C1 segment of cervical spinal cord (tissue), 14 donors: ENCODE data around the gene FGFRL1.
"Not testable (repeated sequence)": the region's sequence is repeated elsewhere in the genome, so short reads cannot be mapped to it uniquely, and the experiment has no call there.

Source experiments
- DNase-seq, 14 donors: peaks; one replicate each; lab custom pipeline; 2025; lab: John Stamatoyannopoulos, UW

Gene FGFRL1

GRCh38 chr4:1050486-1051213, 39.2 kb downstream of the FGFRL1 start:
- peak in 7 of 14 donors; percentile 24 to 74 (median 48) for DNase-seq

GRCh38 chr4:1051472-1051871, 40.0 kb downstream of the FGFRL1 start:
- DNase-seq: no peak

GRCh38 chr4:1052231-1052671, 40.8 kb downstream of the FGFRL1 start:
- no peak for DNase-seq

- DNase-seq: no peak
Observed at GRCh38 chr4:1053080-1053661, 41.7 kb downstream of the FGFRL1 start.

GRCh38 chr4:1053891-1054290, 42.5 kb downstream of the FGFRL1 start:
- not testable (repeated sequence) for DNase-seq

GRCh38 chr4:1054696-1055242, 43.3 kb downstream of the FGFRL1 start:
- not testable (repeated sequence) for DNase-seq

- DNase-seq: not testable (repeated sequence)
Observed at GRCh38 chr4:1055243-1055701, 43.8 kb downstream of the FGFRL1 start.

GRCh38 chr4:1055721-1056590, 44.5 kb downstream of the FGFRL1 start:
- no peak for DNase-seq

GRCh38 chr4:1056671-1057402, 45.4 kb downstream of the FGFRL1 start:
- DNase-seq: no peak

GRCh38 chr4:1057403-1057745, 45.9 kb downstream of the FGFRL1 start:
- DNase-seq: no peak

GRCh38 chr4:1058198-1058996, 47.0 kb downstream of the FGFRL1 start:
- no peak for DNase-seq

GRCh38 chr4:1058997-1059665, 47.7 kb downstream of the FGFRL1 start:
- no peak for DNase-seq

GRCh38 chr4:1060121-1060520, 48.7 kb downstream of the FGFRL1 start:
- no peak for DNase-seq

- DNase-seq: no peak
Observed at GRCh38 chr4:1060621-1061020, 49.2 kb downstream of the FGFRL1 start.

GRCh38 chr4:1061056-1061700, 49.8 kb downstream of the FGFRL1 start:
- no peak for DNase-seq

GRCh38 chr4:1061760-1062159, 50.3 kb downstream of the FGFRL1 start:
- no peak for DNase-seq

- no peak for DNase-seq
Observed at GRCh38 chr4:1062419-1062818, 51.0 kb downstream of the FGFRL1 start.

- DNase-seq: no peak
Observed at GRCh38 chr4:1065732-1066131, 54.3 kb downstream of the FGFRL1 start.

- DNase-seq: no peak
Observed at GRCh38 chr4:1069394-1069793, 58.0 kb downstream of the FGFRL1 start.
